VCaP (cell line): Measurements from ENCODE around the gene PSMB5.
"Not testable (repeated sequence)": the region's sequence is repeated elsewhere in the genome, so short reads cannot be mapped to it uniquely, and the experiment has no call there.

Experiments
- H3K27ac ChIP-seq: fragments of 450-650 bp; 2 replicates; pipeline ENCODE4 v1.5.1; 2017
- TF ChIP-seq, protein P1 (sequence below): fragments of 450-650 bp; conservative IDR thresholded peaks from 2 replicates; pipeline ENCODE4 v1.5.1; 2017; ENCODE audit warnings: mild to moderate bottlenecking, moderate library complexity

The PSMB5 gene

DNA sequence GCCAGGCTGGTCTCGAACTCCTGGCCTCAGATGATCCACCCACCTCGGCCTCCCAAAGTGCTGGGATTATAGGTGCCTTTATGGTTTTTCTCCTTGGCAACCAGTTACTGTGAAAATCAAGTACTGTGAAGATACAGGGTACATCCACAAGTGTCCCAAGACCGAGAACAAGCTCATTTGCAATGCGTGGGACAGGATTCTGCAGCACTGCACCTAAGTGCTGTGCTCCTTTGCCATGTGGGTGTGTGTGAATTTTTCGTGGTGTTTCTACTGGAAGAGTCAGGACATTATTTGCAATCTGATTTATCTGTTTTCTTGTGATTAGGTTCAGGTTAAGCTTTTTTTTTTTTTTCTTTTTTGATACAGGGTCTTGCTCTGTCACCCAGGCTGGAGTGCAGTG, 17.6 kb downstream of the PSMB5 start:
- TF ChIP-seq, protein P1, sequence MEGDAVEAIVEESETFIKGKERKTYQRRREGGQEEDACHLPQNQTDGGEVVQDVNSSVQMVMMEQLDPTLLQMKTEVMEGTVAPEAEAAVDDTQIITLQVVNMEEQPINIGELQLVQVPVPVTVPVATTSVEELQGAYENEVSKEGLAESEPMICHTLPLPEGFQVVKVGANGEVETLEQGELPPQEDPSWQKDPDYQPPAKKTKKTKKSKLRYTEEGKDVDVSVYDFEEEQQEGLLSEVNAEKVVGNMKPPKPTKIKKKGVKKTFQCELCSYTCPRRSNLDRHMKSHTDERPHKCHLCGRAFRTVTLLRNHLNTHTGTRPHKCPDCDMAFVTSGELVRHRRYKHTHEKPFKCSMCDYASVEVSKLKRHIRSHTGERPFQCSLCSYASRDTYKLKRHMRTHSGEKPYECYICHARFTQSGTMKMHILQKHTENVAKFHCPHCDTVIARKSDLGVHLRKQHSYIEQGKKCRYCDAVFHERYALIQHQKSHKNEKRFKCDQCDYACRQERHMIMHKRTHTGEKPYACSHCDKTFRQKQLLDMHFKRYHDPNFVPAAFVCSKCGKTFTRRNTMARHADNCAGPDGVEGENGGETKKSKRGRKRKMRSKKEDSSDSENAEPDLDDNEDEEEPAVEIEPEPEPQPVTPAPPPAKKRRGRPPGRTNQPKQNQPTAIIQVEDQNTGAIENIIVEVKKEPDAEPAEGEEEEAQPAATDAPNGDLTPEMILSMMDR: no peak
- no peak overlapping the region for H3K27ac ChIP-seq

DNA sequence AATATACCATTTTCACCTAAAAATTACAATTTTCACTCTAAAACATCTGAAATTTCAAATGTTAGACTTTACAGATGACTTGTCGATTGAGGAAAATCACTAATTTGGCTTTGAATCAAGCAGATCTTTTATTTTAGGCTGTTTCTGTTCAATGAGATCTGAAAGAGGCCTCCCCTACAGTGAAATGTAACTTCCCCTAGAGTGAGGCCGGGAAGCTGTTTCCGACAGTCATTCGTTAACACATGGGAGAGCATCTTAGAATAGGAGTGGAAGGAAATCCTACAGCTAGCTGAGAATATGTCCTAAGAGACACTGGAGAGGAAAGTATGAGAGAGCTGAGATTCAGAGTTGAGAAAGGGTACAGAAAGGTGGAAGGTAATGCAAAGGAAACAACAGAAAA, 19.1 kb downstream of the PSMB5 start:
- TF ChIP-seq, protein P1: no peak
- H3K27ac ChIP-seq: no peak overlapping the region

DNA sequence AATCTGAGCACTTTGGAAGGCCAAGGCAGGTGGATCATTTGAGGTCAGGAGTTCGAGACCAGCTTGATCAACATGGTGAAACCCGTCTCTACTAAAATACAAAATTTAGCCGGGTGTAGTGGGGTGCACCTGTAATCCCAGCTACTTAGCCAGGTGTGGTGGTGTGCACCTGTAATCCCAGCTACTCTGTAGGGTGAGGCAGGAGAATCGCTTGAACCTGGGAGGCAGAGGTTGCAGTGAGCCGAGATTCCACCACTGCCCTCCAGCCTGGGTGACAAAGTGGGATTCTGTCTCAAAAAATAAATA, 21.0 kb downstream of the PSMB5 start:
- H3K27ac ChIP-seq: not testable (repeated sequence)

DNA sequence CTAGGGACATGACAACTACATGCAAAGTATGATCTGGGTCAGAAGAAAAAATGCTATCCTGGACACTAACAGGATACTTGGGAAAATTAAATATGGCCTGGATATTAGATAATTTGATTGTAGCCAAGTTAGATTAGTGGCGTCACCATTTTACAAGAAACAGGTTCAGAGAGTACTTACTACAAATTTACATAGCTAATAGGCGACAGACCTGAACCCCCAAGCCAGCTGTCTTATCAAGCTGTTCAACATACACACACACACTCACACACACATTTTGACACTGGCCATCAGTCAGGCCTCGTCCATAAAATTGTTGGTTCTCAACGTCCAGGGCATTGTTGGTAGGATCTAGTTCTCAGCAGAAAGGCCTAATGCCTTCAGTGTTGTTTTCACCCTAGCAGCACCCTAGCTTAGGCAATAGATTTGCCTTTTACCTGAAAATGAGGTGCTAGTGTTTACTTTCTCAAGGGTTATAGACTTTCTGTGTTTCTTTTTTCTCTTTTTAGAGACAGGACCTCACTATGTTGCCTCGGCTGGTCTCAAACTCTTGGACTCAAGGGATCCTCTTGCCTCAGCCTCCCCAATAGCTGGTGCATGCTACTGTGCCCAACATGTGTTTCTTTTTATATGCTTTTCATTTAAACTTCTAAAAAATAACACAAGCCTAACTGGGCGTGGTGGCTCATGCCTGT, 21.5 kb downstream of the PSMB5 start:
- H3K27ac ChIP-seq: no peak overlapping the region
- TF ChIP-seq, protein P1: no peak

DNA sequence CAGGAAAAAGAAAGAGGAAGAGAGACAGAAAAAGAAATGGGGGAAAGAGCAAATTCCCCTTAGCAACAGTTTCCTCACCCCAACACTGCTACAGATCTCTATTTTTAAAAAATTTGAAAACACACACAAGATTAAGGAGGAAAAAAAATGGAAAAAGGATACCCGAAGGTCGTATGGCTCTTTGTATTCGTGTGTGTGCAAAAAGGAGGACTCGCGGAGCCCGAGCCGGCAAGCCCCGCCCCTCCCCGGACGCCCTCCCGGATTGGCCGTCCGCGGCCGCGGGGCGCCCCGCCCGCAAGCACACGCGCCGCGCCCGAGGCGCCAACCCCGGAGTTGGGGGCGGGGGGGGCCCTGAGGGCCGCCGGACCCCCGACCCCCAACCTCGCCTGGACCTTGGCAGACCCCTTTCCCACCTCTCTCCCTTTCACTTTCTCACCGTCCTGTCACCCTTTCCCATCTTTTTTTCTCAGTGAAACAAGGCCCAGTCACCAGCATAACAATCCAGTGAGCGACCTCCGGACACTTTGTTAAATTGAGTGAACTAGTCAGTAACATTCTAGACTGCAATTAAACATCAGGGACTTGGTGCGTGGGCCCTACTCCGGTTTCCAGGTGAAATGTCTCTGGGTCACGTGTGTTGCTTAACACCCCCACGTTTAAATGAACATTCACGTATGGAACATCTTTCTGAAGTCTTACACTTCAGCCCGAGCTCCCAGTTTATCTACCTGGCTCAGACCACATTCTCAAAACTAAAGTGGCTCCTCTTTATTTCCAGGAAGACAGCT, 24.6 kb downstream of the PSMB5 start, which contains the start of gene C14orf93:
TSS of gene C14orf93 (minus strand) at position 205 of the 788 bp plus-strand sequence. CDS start 11,120 bp downstream, outside the sequence.
- H3K27ac ChIP-seq: peak within 1 kb of the TSS; percentile 96
- TF ChIP-seq, protein P1: no peak

DNA sequence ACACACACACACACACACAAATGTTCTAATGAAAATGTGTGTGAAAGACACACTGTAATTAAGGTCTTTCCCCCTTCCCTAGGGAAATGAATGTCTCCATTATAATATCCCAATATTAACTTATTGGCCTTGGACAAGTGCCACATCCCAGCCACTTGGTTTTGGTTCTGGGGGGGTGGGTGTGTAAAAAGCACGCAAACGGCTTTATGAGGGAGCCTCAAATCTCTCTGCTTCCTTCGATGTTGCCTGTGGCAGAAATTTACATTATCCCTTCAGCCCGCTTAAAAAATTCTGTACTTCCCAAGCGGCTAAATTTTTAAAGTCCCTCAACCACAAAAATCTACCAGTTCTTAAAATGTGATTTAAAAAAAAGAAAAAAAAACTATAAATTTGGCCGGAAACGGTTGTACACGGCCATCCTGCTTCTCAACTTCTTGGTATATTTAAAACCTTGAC, 25.2 kb downstream of the PSMB5 start:
- TF ChIP-seq, protein P1: no peak
- peak overlapping the region; percentile 96 for H3K27ac ChIP-seq

DNA sequence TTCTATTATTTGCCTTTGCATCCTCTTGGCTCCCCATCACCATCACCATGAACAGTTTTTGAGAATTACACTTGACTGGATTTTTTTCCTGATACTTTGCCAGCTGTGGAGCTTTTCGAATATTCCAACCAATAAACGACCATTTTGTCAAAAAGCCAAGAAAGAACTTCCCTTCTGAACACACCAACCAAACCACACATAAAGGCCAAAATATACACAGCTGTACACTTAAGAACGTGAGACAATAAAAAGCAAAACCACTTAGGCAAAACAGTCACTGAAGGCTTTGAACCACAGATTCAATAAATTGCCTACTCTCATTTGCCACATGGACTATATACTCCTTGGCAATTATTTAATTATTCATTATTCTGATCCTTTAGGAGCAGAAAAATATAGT, 25.9 kb downstream of the PSMB5 start:
- peak overlapping the region; percentile 96 for H3K27ac ChIP-seq
- TF ChIP-seq, protein P1: no peak
